Neural progenitor cell (in vitro differentiated cells): ENCODE measurements around the gene PCBP1. TPM values are rescaled to one million over a fixed set of nuclear protein-coding genes. Genes with fewer than 3 reads are reported as not detected.
"Not testable (repeated sequence)": the region's sequence is repeated elsewhere in the genome, so short reads cannot be mapped to it uniquely, and the experiment has no call there.

Experiments
- DNase-seq: peaks from one replicate; pipeline ENCODE4 v3.0.0-alpha.2; 2016; ENCODE audit warnings: low spot score
- H2AFZ ChIP-seq: fragments of 200-600 bp; sonication (generic); replicated peaks from 2 replicates; pipeline ENCODE4 v1.6.1; 2016; ENCODE audit warnings: antibody characterized with exemption
- H3F3A ChIP-seq: fragments of 200-600 bp; sonication (generic); 2 replicates; pipeline ENCODE4 v1.6.1; 2016; ENCODE audit warnings: antibody characterized with exemption, low read depth
- H3K27ac ChIP-seq: fragments of 200-600 bp; sonication (generic); 2 replicates; pipeline ENCODE4 v1.5.1; 2016; ENCODE audit warnings: mild to moderate bottlenecking
- H3K27me3 ChIP-seq: fragments of 200-600 bp; sonication (generic); 2 replicates; pipeline ENCODE4 v1.6.1; 2016; ENCODE audit warnings: mild to moderate bottlenecking, moderate library complexity
- H3K36me3 ChIP-seq: fragments of 200-600 bp; sonication (generic); 2 replicates; pipeline ENCODE4 v1.5.1; 2016
- H3K4me1 ChIP-seq: fragments of 200-600 bp; sonication (generic); 2 replicates; pipeline ENCODE4 v1.6.1; 2016; ENCODE audit warnings: mixed run types
- H3K4me2 ChIP-seq: fragments of 200-600 bp; sonication (generic); 2 replicates; pipeline ENCODE4 v1.6.1; 2016
- H3K4me3 ChIP-seq: fragments of 200-600 bp; sonication (generic); 2 replicates; pipeline ENCODE4 v1.5.1; 2016
- H3K79me2 ChIP-seq: fragments of 200-600 bp; sonication (generic); 2 replicates; pipeline ENCODE4 v1.6.1; 2016; ENCODE audit warnings: low read depth
- H3K9ac ChIP-seq: fragments of 200-600 bp; sonication (generic); 2 replicates; pipeline ENCODE4 v1.6.1; 2016
- H3K9me3 ChIP-seq: fragments of 200-600 bp; sonication (generic); 2 replicates; pipeline ENCODE4 v1.5.1; 2016; ENCODE audit warnings: low read depth
- H4K20me1 ChIP-seq: fragments of 200-600 bp; sonication (generic); 2 replicates; pipeline ENCODE4 v1.6.1; 2016; ENCODE audit warnings: low read depth
- H3K27ac Mint-ChIP-seq: 3 replicates; pipeline ENCODE4 v1.8.0; 2021; ENCODE audit warnings: mixed read lengths
- H3K27me3 Mint-ChIP-seq: 2 replicates; pipeline ENCODE4 v1.8.0; 2022; ENCODE audit warnings: low read depth, mild to moderate bottlenecking, inconsistent platforms, moderate library complexity, mixed read lengths; ENCODE audit not compliant: insufficient read depth
- H3K36me3 Mint-ChIP-seq: 3 replicates; pipeline ENCODE4 v1.8.0; 2021; ENCODE audit warnings: mixed read lengths
- H3K4me1 Mint-ChIP-seq: 3 replicates; pipeline ENCODE4 v1.8.0; 2021; ENCODE audit warnings: mixed read lengths
- H3K4me3 Mint-ChIP-seq: 3 replicates; pipeline ENCODE4 v1.8.0; 2021; ENCODE audit warnings: mild to moderate bottlenecking, moderate library complexity, mixed read lengths
- H3K9me3 Mint-ChIP-seq: 3 replicates; pipeline ENCODE4 v1.8.0; 2020; ENCODE audit warnings: mixed read lengths
- CTCF ChIP-seq: fragments of 200-600 bp; sonication (generic); IDR thresholded peaks from 2 replicates; pipeline ENCODE4 v1.5.1; 2017; ENCODE audit warnings: antibody characterized with exemption, mild to moderate bottlenecking
- EZH2 ChIP-seq: fragments of 200-600 bp; sonication (generic); IDR thresholded peaks from 2 replicates; pipeline ENCODE4 v1.6.1; 2017; ENCODE audit warnings: antibody characterized with exemption, mild to moderate bottlenecking, moderate library complexity
- EZH2phosphoT487 ChIP-seq: fragments of 200-600 bp; sonication (generic); IDR thresholded peaks from 2 replicates; pipeline ENCODE4 v1.6.1; 2017; ENCODE audit warnings: antibody characterized with exemption
- small RNA-seq: library from RNA; depleted of rRNA; stranded (forward); fragments of <200 nt; gene quantifications from one replicate; pipeline ENCODE3, GENCODE V24; 2015
- total RNA-seq: library from RNA; depleted of rRNA; stranded (reverse); fragments of >200 nt; gene quantifications from 2 replicates; pipeline ENCODE4 v1.2.3, GENCODE V29; 2015; ENCODE audit warnings: low replicate concordance

Gene PCBP1
- total RNA-seq, 1 donor from 2014 or later, result 62.0 TPM

GRCh38 chr2:70133491-70134322 lies 46.4 kb downstream of the PCBP1 start:
- H4K20me1 ChIP-seq, result no peaks in the 10 kb centered on the region
- H3K36me3 Mint-ChIP-seq, result no peaks in the 10 kb centered on the region
- no peak overlapping the region for H2AFZ ChIP-seq
- no peak overlapping the region for H3K9ac ChIP-seq
- no peak for DNase-seq
- TF ChIP-seq CTCF (no peak), EZH2phosphoT487 (no peak), EZH2 (no peak)
- peak overlapping the region; percentile 88 for H3K27ac Mint-ChIP-seq
- no peak overlapping the region for H3K4me2 ChIP-seq
- H3K27me3 Mint-ChIP-seq, result no peaks in the 10 kb centered on the region
- H3K9me3 ChIP-seq, result no peaks in the 10 kb centered on the region
- no peaks in the 10 kb centered on the region for H3K36me3 ChIP-seq
- H3K4me3 Mint-ChIP-seq, result no peak overlapping the region
- H3K4me1 ChIP-seq, result peaks cover 19% of the 10 kb centered on the region
- H3K4me1 Mint-ChIP-seq, result peaks cover 28% of the 10 kb centered on the region
- H3F3A ChIP-seq, result peaks cover 15% of the 10 kb centered on the region
- H3K9me3 Mint-ChIP-seq, result no peaks in the 10 kb centered on the region
- H3K27me3 ChIP-seq, result no peaks in the 10 kb centered on the region
- no peaks in the 10 kb centered on the region for H3K79me2 ChIP-seq
- no peak overlapping the region for H3K27ac ChIP-seq
- no peak overlapping the region for H3K4me3 ChIP-seq

- H3K27me3 ChIP-seq, H3K79me2 ChIP-seq, H3K9ac ChIP-seq, DNase-seq, H3K27me3 Mint-ChIP-seq, H3K9me3 Mint-ChIP-seq, H3K4me2 ChIP-seq, H3K27ac ChIP-seq, H4K20me1 ChIP-seq, H2AFZ ChIP-seq, H3K4me3 Mint-ChIP-seq, H3K36me3 ChIP-seq, H3K4me3 ChIP-seq, H3K36me3 Mint-ChIP-seq, H3K9me3 ChIP-seq: not testable (repeated sequence)
- peak overlapping the region; percentile 39 for H3K27ac Mint-ChIP-seq
- H3K4me1 Mint-ChIP-seq, result peaks cover 28% of the 10 kb centered on the region
- peaks cover 19% of the 10 kb centered on the region for H3K4me1 ChIP-seq
- H3F3A ChIP-seq, result peaks cover 15% of the 10 kb centered on the region
These were observed 47.2 kb downstream of the PCBP1 start for GRCh38 chr2:70134323-70134983.

Small RNA genes lying within 50 kb of the gene (small RNA-seq; reads per million reads assigned to genes)
- gene RN7SL470P, result not detected

Other genes with a start within 250 kb of the PCBP1 start
- gene SNRNP27, start 193.5 kb upstream of the PCBP1 start, total RNA-seq, result 89.2 and 131 TPM in 2 replicates
- gene MXD1, start 172.4 kb upstream of the PCBP1 start, total RNA-seq, result 3.9 and 5.3 TPM in 2 replicates
- 0.30 and 1.2 TPM in 2 replicates for gene ASPRV1, start 125.8 kb upstream of the PCBP1 start, total RNA-seq
- gene C2orf42, start 103.5 kb downstream of the PCBP1 start, total RNA-seq, result 24.1 and 25.4 TPM in 2 replicates
- gene TIA1, start 161.2 kb downstream of the PCBP1 start, total RNA-seq, result 348 and 539 TPM in 2 replicates
- 27.3 and 41.3 TPM in 2 replicates for gene PCYOX1, start 170.7 kb downstream of the PCBP1 start, total RNA-seq
- 184 and 488 TPM in 2 replicates for gene SNRPG, start 206.3 kb downstream of the PCBP1 start, total RNA-seq
- 90.7 and 119 TPM in 2 replicates for gene FAM136A, start 214.6 kb downstream of the PCBP1 start, total RNA-seq